SU-DHL-6 (cell line): ENCODE data around the gene ANKRD30A.
"Not testable (repeated sequence)": the region's sequence is repeated elsewhere in the genome, so short reads cannot be mapped to it uniquely, and the experiment has no call there.

ENCODE experiments used
- H2AFZ ChIP-seq: fragments of 200-600 bp; sonication (generic); 2 replicates; pipeline ENCODE4 v1.6.1; 2014; ENCODE audit warnings: low read depth, mild to moderate bottlenecking, moderate library complexity, mixed read lengths, antibody characterized with exemption, low read length; ENCODE audit not compliant: severe bottlenecking
- H3F3A ChIP-seq: fragments of 200-600 bp; shearing (Covaris generic); 2 replicates; pipeline ENCODE4 v1.6.0; 2016; ENCODE audit warnings: antibody characterized with exemption, mild to moderate bottlenecking; ENCODE audit not compliant: insufficient read depth
- H3K27ac ChIP-seq: fragments of 200-600 bp; sonication (generic); 2 replicates; pipeline ENCODE4 v1.5.1; 2016; ENCODE audit warnings: low read depth, mild to moderate bottlenecking, low read length, moderate library complexity, mixed read lengths
- H3K27me3 ChIP-seq: fragments of 200-600 bp; sonication (generic), shearing (Covaris generic); 2 replicates; pipeline ENCODE4 v1.6.0; 2014; ENCODE audit warnings: mild to moderate bottlenecking, low read length
- H3K36me3 ChIP-seq: fragments of 200-600 bp; sonication (generic); 2 replicates; pipeline ENCODE4 v1.6.1; 2014; ENCODE audit warnings: mild to moderate bottlenecking, low read length, mixed read lengths
- H3K4me2 ChIP-seq: fragments of 300-600, 200-600 bp; shearing (Covaris generic), sonication (generic); 2 replicates; pipeline ENCODE4 v1.6.0; 2014; ENCODE audit warnings: low read length, low read depth, mild to moderate bottlenecking; ENCODE audit not compliant: poor library complexity, severe bottlenecking
- H3K4me3 ChIP-seq: fragments of 200-600 bp; sonication (generic); 2 replicates; pipeline ENCODE4 v1.5.1; 2014; ENCODE audit warnings: antibody characterized with exemption, low read length, mild to moderate bottlenecking, mixed read lengths; ENCODE audit not compliant: insufficient read depth, poor library complexity, severe bottlenecking
- H3K79me2 ChIP-seq: fragments of 200-600 bp; sonication (generic); 2 replicates; pipeline ENCODE4 v1.6.1; 2014; ENCODE audit warnings: mild to moderate bottlenecking, low read length, moderate library complexity; ENCODE audit not compliant: insufficient read depth
- H3K9ac ChIP-seq: fragments of 200-600 bp; sonication (generic); 2 replicates; pipeline ENCODE4 v1.7.0; 2014; ENCODE audit warnings: mild to moderate bottlenecking, low read length
- H3K9me2 ChIP-seq: fragments of 200-600 bp; sonication (generic); replicated peaks from 2 replicates; pipeline ENCODE4 v1.6.1; 2014; ENCODE audit warnings: low read length; ENCODE audit not compliant: insufficient read depth
- H3K9me3 ChIP-seq: fragments of 200-600 bp; sonication (generic); 2 replicates; pipeline ENCODE4 v1.6.1; 2014; ENCODE audit warnings: low read length, mixed read lengths; ENCODE audit not compliant: insufficient read depth
- H4K20me1 ChIP-seq: fragments of 200-600 bp; sonication (generic); 2 replicates; pipeline ENCODE4 v1.6.1; 2014; ENCODE audit warnings: low read depth, mild to moderate bottlenecking, antibody characterized with exemption, low read length, moderate library complexity, mixed read lengths
- EZH2phosphoT487 ChIP-seq: fragments of 200-600 bp; sonication (generic), shearing (Covaris generic); conservative IDR thresholded peaks from 2 replicates; pipeline ENCODE4 v1.6.1; 2018; ENCODE audit warnings: mild to moderate bottlenecking, antibody characterized with exemption, low read length, moderate library complexity, mixed read lengths
- TF ChIP-seq, protein P1 (sequence below): fragments of 200-600 bp; sonication (generic); IDR thresholded peaks from one replicate; pipeline ENCODE4 v1.5.1; 2017; ENCODE audit warnings: antibody characterized with exemption, mild to moderate bottlenecking, low read length, moderate library complexity; ENCODE audit not compliant: insufficient read depth, poor library complexity, severe bottlenecking

The ANKRD30A gene

DNA sequence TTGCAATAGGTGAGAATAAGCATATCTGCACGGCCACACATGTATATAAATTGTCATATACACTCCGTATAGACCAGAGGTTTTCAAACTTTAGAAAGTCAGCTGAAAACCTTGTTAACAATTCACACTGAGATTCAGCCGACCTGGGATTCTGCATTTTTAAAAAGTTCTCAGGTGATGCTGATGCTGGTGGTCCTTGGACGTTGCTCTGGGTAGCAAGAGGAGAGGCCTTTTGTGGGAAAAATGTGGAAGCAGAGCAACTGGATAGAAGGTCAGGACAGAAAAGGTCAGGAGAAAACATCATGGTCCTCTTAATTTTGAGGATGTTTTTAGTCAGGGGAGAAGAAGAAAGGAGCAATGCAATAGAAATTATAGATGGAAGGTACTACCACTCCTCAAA is 52.9 kb downstream of the ANKRD30A start:
- H3K9me3 ChIP-seq, H3K4me2 ChIP-seq, H3K79me2 ChIP-seq, H2AFZ ChIP-seq, H4K20me1 ChIP-seq, H3K9ac ChIP-seq, H3K27me3 ChIP-seq, H3K4me3 ChIP-seq, H3F3A ChIP-seq, H3K9me2 ChIP-seq, H3K27ac ChIP-seq, H3K36me3 ChIP-seq: not testable (repeated sequence)

DNA sequence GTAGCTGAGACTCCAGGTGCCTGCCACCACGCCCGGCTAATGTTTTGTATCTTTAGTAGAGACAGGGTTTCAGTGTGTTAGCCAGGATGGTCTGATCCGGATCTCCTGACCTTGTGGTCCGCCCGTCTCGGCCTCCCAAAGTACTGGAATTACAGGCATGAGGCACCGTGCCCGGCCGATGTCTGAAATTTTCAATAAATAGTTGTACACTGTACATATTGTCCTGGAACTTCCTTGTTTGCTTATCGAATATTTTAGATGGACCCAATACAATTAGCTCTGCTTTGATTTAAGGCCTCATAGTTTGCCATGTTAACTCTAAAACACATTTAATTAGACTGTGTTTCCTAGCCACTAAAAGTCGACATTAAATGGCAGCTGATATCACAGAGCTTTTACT is 57.3 kb downstream of the ANKRD30A start:
- H3K4me2 ChIP-seq, H3K9me3 ChIP-seq, H4K20me1 ChIP-seq, H3K27ac ChIP-seq, H2AFZ ChIP-seq, H3K36me3 ChIP-seq, H3K9ac ChIP-seq, H3F3A ChIP-seq, H3K79me2 ChIP-seq, H3K27me3 ChIP-seq, H3K9me2 ChIP-seq, H3K4me3 ChIP-seq: not testable (repeated sequence)

DNA sequence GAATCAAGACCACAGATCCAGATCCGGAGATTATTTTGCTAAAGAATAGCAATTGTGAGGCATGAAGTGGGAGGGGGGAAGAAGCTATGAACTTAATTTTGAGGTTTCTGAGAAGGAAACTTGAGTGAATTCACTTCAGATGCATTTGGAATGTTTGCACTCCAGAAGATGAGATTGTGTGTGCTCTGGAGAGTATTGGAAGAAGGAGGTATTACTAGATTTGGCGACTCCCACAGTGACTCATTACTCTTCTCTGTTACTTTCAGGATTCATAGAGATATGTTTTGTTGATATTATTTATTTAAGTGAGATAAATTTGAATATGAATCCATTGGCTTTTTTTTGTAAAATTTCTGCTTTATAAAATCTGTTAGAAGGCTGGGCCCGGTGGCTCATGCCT is 80.7 kb downstream of the ANKRD30A start:
- no peak overlapping the region for H3K27ac ChIP-seq
- no peaks in the 10 kb centered on the region for H4K20me1 ChIP-seq
- no peaks in the 10 kb centered on the region for H3K27me3 ChIP-seq
- H3F3A ChIP-seq: no peaks in the 10 kb centered on the region
- no peak overlapping the region for H3K4me3 ChIP-seq
- no peaks in the 10 kb centered on the region for H3K9me3 ChIP-seq
- H3K36me3 ChIP-seq: no peaks in the 10 kb centered on the region
- H2AFZ ChIP-seq: no peak overlapping the region
- TF ChIP-seq EZH2phosphoT487: no peak
- TF ChIP-seq, protein P1, sequence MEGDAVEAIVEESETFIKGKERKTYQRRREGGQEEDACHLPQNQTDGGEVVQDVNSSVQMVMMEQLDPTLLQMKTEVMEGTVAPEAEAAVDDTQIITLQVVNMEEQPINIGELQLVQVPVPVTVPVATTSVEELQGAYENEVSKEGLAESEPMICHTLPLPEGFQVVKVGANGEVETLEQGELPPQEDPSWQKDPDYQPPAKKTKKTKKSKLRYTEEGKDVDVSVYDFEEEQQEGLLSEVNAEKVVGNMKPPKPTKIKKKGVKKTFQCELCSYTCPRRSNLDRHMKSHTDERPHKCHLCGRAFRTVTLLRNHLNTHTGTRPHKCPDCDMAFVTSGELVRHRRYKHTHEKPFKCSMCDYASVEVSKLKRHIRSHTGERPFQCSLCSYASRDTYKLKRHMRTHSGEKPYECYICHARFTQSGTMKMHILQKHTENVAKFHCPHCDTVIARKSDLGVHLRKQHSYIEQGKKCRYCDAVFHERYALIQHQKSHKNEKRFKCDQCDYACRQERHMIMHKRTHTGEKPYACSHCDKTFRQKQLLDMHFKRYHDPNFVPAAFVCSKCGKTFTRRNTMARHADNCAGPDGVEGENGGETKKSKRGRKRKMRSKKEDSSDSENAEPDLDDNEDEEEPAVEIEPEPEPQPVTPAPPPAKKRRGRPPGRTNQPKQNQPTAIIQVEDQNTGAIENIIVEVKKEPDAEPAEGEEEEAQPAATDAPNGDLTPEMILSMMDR: no peak
- no peaks in the 10 kb centered on the region for H3K9me2 ChIP-seq
- H3K4me2 ChIP-seq: no peak overlapping the region
- no peaks in the 10 kb centered on the region for H3K79me2 ChIP-seq
- no peak overlapping the region for H3K9ac ChIP-seq

DNA sequence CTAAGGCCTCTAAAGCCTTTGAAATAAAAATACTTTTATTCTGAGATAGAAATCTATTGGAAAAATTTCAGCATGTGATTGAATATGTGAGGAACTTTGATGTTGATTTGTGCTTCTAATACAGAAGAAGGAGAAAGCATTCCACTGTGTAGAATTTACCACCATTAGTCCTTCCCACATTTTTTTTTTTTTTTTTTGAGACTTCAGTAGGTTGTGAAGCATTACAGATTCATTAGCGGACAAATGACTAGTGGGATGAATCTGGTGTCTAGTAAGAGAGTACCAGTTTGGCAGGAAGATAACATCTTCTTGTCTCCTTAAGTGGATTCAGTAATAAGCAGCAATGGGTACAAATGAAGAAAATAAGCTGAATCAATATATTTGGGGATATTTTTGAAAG is 95.5 kb downstream of the ANKRD30A start:
- Histone ChIP-seq H3K27ac (no peak overlapping the region), H3F3A (no peaks in the 10 kb centered on the region), H3K9ac (no peak overlapping the region), H3K4me3 (no peak overlapping the region), H3K9me2 (no peaks in the 10 kb centered on the region), H3K36me3 (no peaks in the 10 kb centered on the region), H3K79me2 (no peaks in the 10 kb centered on the region), H3K27me3 (no peaks in the 10 kb centered on the region), H3K9me3 (no peaks in the 10 kb centered on the region), H2AFZ (no peak overlapping the region), H4K20me1 (no peaks in the 10 kb centered on the region), H3K4me2 (no peak overlapping the region)
- TF ChIP-seq, protein P1: no peak
- no peak for TF ChIP-seq EZH2phosphoT487
